SK-N-SH treated with all-trans-retinoic acid at 6 μM for 48 hours (cell line): ENCODE data around the gene GRID1.

Source experiments
- BACH2 ChIP-seq: fragments of 250-450 bp; sonication (Bioruptor Pico); IDR thresholded peaks from 2 replicates; pipeline ENCODE4 v1.9.0; 2021; ENCODE audit warnings: mild to moderate bottlenecking, borderline replicate concordance
- GLIS3 ChIP-seq: fragments of 250-450 bp; sonication (Bioruptor Pico); IDR thresholded peaks from 2 replicates; pipeline ENCODE4 v1.5.0; 2020; ENCODE audit warnings: mild to moderate bottlenecking, moderate library complexity
- ISL1 ChIP-seq: fragments of 250-450 bp; sonication (Bioruptor Pico); IDR thresholded peaks from 2 replicates; pipeline ENCODE4 v2.1.2; 2022; ENCODE audit warnings: mild to moderate bottlenecking, moderate library complexity
- ZC3H10 ChIP-seq: fragments of 250-450 bp; sonication (Bioruptor Pico); IDR thresholded peaks from 2 replicates; pipeline ENCODE4 v1.5.1; 2021; ENCODE audit warnings: mild to moderate bottlenecking, moderate library complexity
- TF ChIP-seq, protein P1 (sequence below): fragments of 250-450 bp; sonication (Bioruptor Pico); IDR thresholded peaks from 2 replicates; pipeline ENCODE4 v1.5.1; 2020; ENCODE audit warnings: low read depth, mild to moderate bottlenecking, moderate library complexity

- TF ChIP-seq, protein P1, sequence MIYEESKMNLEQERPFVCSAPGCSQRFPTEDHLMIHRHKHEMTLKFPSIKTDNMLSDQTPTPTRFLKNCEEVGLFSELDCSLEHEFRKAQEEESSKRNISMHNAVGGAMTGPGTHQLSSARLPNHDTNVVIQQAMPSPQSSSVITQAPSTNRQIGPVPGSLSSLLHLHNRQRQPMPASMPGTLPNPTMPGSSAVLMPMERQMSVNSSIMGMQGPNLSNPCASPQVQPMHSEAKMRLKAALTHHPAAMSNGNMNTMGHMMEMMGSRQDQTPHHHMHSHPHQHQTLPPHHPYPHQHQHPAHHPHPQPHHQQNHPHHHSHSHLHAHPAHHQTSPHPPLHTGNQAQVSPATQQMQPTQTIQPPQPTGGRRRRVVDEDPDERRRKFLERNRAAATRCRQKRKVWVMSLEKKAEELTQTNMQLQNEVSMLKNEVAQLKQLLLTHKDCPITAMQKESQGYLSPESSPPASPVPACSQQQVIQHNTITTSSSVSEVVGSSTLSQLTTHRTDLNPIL (CRISPR knock-in tag), result no peak
- TF ChIP-seq ISL1 (no peak), GLIS3 (CRISPR knock-in tag) (no peak), ZC3H10 (CRISPR knock-in tag) (no peak), BACH2 (no peak)
Observed at GRCh38 chr10:85696893-85697292, 669.7 kb downstream of the GRID1 start.
